Left renal cortex interstitium (tissue), 4 donors: Measurements from ENCODE around the gene NFE2. TPM values are rescaled to one million over a fixed set of nuclear protein-coding genes. Genes with fewer than 3 reads are reported as not detected.

Experiments
- DNase-seq, 4 donors: peaks; one replicate each; pipeline ENCODE4 v3.0.0-alpha.2; 2013; ENCODE audit warnings: low read depth in 4 of 4, low spot score in 2 of 4, missing footprints in 1 of 4
- polyA plus RNA-seq, 4 donors: library from polyadenylated mRNA; unstranded; fragments of 120-200 nt; gene quantifications; one replicate each; pipeline ENCODE4 v1.2.1, GENCODE V29; 2013; ENCODE audit not compliant: insufficient read length in 4 of 4

Gene NFE2
- polyA plus RNA-seq, 4 donors, result 2.2 to 4.5 (median 2.7) TPM

- DNase-seq, result no peak
Measured at GRCh38 chr12:54311051-54311450, 10.2 kb upstream of the NFE2 start.

GRCh38 chr12:54306925-54307741, 6.3 kb upstream of the NFE2 start:
- DNase-seq, result no peak

GRCh38 chr12:54304187-54304810, 3.5 kb upstream of the NFE2 start:
- no peak for DNase-seq

- DNase-seq, result no peak
Measured at GRCh38 chr12:54303640-54304039, 2.8 kb upstream of the NFE2 start.

GRCh38 chr12:54301428-54302048, 723 bp upstream of the NFE2 start:
- DNase-seq, result no peak

- no peak for DNase-seq
Measured at GRCh38 chr12:54300225-54300731, 537 bp downstream of the NFE2 start.

- no peak for DNase-seq
Measured at GRCh38 chr12:54299515-54300224, 1.1 kb downstream of the NFE2 start.

GRCh38 chr12:54298904-54299303, 1.9 kb downstream of the NFE2 start:
- DNase-seq, result no peak

- no peak for DNase-seq
Measured at GRCh38 chr12:54296393-54297099, 4.3 kb downstream of the NFE2 start.

GRCh38 chr12:54294953-54295566, 5.8 kb downstream of the NFE2 start:
- DNase-seq, result no peak

GRCh38 chr12:54294152-54294952, 6.5 kb downstream of the NFE2 start:
- DNase-seq, result no peak

- no peak for DNase-seq
Measured at GRCh38 chr12:54292931-54293241, 7.9 kb downstream of the NFE2 start.

GRCh38 chr12:54292083-54292930, 8.5 kb downstream of the NFE2 start:
- no peak for DNase-seq

GRCh38 chr12:54287261-54288157, 13.3 kb downstream of the NFE2 start:
- DNase-seq, result no peak

- DNase-seq, result no peak
Measured at GRCh38 chr12:54286042-54287030, 14.5 kb downstream of the NFE2 start.
